Measurements from ENCODE around the gene STPG4.

- TF ChIP-seq CTCF (IDR thresholded peaks at IDR 0.05) (no peak), POLR2A (IDR thresholded peaks at IDR 0.05) (no peak)
Observed at GRCh38 chr2:47134386-47135090, 20.6 kb downstream of the STPG4 start.

All from thyroid gland (tissue), 4 donors.